GM21360 (cell line): ENCODE measurements around the gene NRXN2.

Source experiments
- ATAC-seq: cut with Tn5 transposase; IDR thresholded peaks from one replicate; pipeline ENCODE4 v1.9.1; 2021; ENCODE audit warnings: mild to moderate bottlenecking, moderate library complexity; ENCODE audit not compliant: unreplicated experiment

The NRXN2 gene

GRCh38 chr11:64654439-64654838, 68.6 kb downstream of the NRXN2 start:
- ATAC-seq: no peak

- no peak for ATAC-seq
These were observed 69.5 kb downstream of the NRXN2 start for GRCh38 chr11:64653388-64653973.

- no peak for ATAC-seq
These were observed 70.2 kb downstream of the NRXN2 start for GRCh38 chr11:64652586-64653387.

- ATAC-seq: no peak
These were observed 72.0 kb downstream of the NRXN2 start for GRCh38 chr11:64650923-64651523.

GRCh38 chr11:64649291-64649697, 73.7 kb downstream of the NRXN2 start:
- no peak for ATAC-seq

- ATAC-seq: no peak
These were observed 74.4 kb downstream of the NRXN2 start for GRCh38 chr11:64648551-64648950.

- ATAC-seq: no peak
These were observed 75.8 kb downstream of the NRXN2 start for GRCh38 chr11:64647019-64647779.

- ATAC-seq: no peak
These were observed 78.2 kb downstream of the NRXN2 start for GRCh38 chr11:64644647-64645275.

- no peak for ATAC-seq
These were observed 78.9 kb downstream of the NRXN2 start for GRCh38 chr11:64643920-64644646.

- ATAC-seq: no peak
These were observed 79.6 kb downstream of the NRXN2 start for GRCh38 chr11:64643256-64643881.

GRCh38 chr11:64642871-64643255, 80.1 kb downstream of the NRXN2 start:
- no peak for ATAC-seq

- ATAC-seq: no peak
These were observed 80.6 kb downstream of the NRXN2 start for GRCh38 chr11:64642418-64642735.

- no peak for ATAC-seq
These were observed 81.2 kb downstream of the NRXN2 start for GRCh38 chr11:64641596-64642417.

- ATAC-seq: no peak
These were observed 83.1 kb downstream of the NRXN2 start for GRCh38 chr11:64639885-64640284.

GRCh38 chr11:64638829-64639228, 84.2 kb downstream of the NRXN2 start:
- no peak for ATAC-seq

- ATAC-seq: no peak
These were observed 84.9 kb downstream of the NRXN2 start for GRCh38 chr11:64638018-64638665.

GRCh38 chr11:64637334-64638017, 85.5 kb downstream of the NRXN2 start:
- ATAC-seq: no peak

GRCh38 chr11:64633555-64634159, 89.3 kb downstream of the NRXN2 start:
- ATAC-seq: no peak
